GM11168 (cell line): ENCODE measurements around the gene GSTA1.
"Not testable (repeated sequence)": the region's sequence is repeated elsewhere in the genome, so short reads cannot be mapped to it uniquely, and the experiment has no call there.

Source experiments
- in situ Hi-C: fragments of 300-500 bp; cut with MboI; formaldehyde crosslinking; loops from one replicate; pipeline ENCODE4 v1.12.0; 2022; ENCODE audit warnings: low sequenced_read_pairs; ENCODE audit not compliant: unreplicated experiment

The GSTA1 gene

GRCh38 chr6:52761673-52762491 lies 41.7 kb downstream of the GSTA1 start:
- in situ Hi-C loops: not testable (repeated sequence)

GRCh38 chr6:52760105-52760765 lies 43.4 kb downstream of the GSTA1 start:
- in situ Hi-C loops: no loop called here

DNA sequence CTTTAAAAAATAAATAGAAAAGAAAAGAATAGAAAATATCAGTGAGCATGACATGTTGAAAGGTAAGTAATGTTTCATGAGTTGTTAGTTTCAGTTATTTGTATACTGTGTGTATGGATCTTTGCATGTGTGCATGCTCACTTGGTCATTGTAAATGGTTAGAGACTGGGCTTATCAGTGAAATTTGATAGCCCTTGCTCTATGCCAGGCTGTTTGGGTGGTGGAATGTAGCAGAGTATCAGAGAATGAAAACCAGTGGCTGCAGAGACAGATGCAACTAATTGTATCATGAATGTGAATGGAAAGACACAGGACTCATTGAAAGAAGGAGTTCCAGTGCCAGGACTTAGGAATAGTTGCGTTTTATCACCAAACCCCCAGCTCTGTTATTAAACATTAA lies 44.5 kb downstream of the GSTA1 start:
- in situ Hi-C loops: no loop called here

- in situ Hi-C loops: not testable (repeated sequence)
Observed at GRCh38 chr6:52757651-52758338, 45.8 kb downstream of the GSTA1 start.

DNA sequence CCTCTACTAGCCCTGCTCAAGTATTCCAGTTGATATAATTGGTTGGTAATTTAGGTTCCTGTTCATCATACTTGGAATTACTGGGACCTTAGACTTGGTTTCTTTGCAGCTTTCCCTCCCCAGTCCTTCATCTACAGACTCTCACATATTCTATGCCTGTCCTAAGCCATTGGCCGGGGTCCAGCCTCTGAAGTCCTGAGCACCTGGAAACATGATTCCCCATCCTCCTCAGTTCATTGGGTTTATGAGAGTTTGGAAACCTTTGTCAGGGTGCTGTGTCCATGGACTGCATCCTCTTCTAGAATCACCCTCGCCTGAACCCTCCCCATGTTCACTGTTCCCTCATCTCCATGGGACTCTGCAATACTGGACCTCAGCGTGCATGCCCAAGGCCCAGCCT lies 49.2 kb downstream of the GSTA1 start:
- in situ Hi-C loops: no loop called here

GRCh38 chr6:52753137-52753536 lies 50.5 kb downstream of the GSTA1 start:
- in situ Hi-C loops: not testable (repeated sequence)

- in situ Hi-C loops: no loop called here
Observed at GRCh38 chr6:52752310-52752709, 51.3 kb downstream of the GSTA1 start.

DNA sequence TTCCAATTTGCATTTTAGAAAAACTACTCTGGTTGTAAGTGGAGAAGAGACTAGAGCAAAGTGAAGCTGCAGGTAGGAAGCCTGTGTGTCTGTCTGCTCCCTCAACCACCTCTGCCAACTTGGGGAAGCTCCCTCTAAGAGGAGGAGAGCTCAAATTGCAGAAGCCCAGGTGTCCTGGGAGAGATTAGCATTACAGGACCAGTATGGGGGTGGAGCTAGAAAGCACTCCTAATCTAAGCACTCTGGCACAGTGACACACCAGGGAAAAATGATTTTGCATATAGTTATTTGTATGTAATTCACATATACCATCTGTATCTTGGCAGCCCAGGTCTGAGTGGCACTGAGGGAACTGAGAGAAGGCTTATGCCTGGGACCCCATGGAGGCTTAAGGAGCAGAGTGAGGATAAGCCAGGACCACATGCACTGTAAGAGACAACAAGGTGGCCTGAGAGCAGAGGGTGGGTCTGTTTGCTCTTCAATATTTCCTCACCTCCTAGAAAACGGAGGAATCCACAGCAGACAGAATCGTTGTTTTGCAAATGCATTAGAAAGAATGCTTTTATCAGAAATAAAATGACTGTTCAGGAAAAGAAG lies 54.0 kb downstream of the GSTA1 start:
- in situ Hi-C loops: no loop called here

- in situ Hi-C loops: not testable (repeated sequence)
Observed at GRCh38 chr6:52747301-52747700, 56.3 kb downstream of the GSTA1 start.

DNA sequence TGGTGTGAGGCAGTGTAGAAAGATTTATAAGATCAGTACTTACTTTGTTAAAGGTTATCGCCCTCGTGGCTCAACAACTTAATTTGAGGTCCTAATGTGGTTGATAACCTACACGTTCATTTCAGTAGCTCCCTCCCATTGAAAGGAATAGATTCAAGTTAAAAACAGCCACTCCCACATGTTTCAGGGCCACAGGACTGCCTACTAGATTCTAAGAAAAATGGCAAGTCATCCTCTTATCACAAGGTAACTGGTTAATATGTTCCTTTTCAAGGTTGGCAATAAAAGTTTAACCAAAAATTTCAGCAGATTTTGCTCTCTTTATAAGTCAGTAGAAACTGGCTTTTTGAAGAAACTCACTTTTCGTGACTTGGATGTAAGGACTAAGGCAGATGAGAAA lies 57.4 kb downstream of the GSTA1 start:
- in situ Hi-C loops: no loop called here

DNA sequence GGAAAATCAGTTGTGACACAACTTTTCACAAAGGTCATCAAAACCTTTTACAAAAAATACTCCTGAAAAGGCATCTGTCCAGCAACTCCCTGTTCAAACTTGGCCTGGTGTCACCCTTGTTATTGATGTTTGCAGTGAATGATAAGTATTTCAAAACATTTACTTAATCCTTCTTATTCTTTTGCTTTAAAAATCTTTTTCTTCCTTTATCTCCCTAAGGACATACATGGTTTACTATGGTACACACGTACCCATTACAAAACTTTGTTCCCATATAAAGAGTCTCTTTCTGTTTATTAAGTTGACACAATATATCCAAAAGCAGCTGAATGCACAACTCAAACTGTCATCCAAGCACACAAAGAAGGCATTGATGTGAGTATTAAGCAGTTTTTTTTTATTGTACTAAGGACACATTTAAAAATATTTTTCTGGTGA lies 57.8 kb downstream of the GSTA1 start:
- in situ Hi-C loops: no loop called here

DNA sequence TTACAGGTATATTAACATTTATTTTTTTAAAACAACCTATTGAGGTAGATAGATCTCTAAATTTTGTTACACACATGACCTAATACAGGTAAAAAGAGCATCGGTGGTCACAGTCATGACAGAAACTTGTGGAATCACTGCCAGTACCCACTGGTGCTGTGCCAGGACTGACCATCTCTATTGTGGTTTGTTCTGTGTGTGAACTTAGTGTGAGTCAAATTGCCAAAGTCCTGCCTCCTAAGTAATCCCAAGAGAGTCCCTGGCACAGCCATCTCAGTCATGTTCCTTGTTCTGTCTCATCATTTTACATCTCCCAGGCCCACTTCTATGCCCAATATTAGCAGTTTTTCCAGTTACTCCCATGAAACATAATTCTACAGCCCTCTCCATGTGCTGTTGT lies 61.7 kb downstream of the GSTA1 start:
- in situ Hi-C loops: no loop called here
